ENCODE measurements around the gene KLF6. TPM values are rescaled to one million over a fixed set of nuclear protein-coding genes. Genes with fewer than 3 reads are reported as not detected.

KLF6 gene
- total and polyA plus RNA-seq, 8 donors, result 66.0 to 217 (median 112) TPM

- peak overlapping the region; percentile 42 to 73 for H3K27ac ChIP-seq
- DNase-seq, result peak in 2 of 4 donors; percentile 67 to 79
- ATAC-seq, result peak; percentile 63
- H3K36me3 ChIP-seq, result no peaks in the 10 kb centered on the region
- H3K4me1 ChIP-seq, result peaks cover 0 to 34% of the 10 kb centered on the region in 2 donors
- no peak overlapping the region for H3K4me3 ChIP-seq
- H3K9me3 ChIP-seq, result no peaks in the 10 kb centered on the region
- H3K27me3 ChIP-seq, result no peaks in the 10 kb centered on the region
- no peak for TF ChIP-seq CTCF (IDR thresholded peaks at IDR 0.05)
- intact Hi-C loops (cut with DNase I), result no loop called here
Observed at GRCh38 chr10:3749600-3749999, 35.4 kb downstream of the KLF6 start.

- Histone ChIP-seq H3K4me3 (no peak overlapping the region), H3K36me3 (no peaks in the 10 kb centered on the region), H3K27me3 (no peaks in the 10 kb centered on the region), H3K27ac (peak overlapping the region in 1 of 2 donors; percentile 73), H3K9me3 (no peaks in the 10 kb centered on the region), H3K4me1 (peaks cover 0 to 28% of the 10 kb centered on the region in 2 donors)
- ATAC-seq (no peak), DNase-seq (no peak)
- intact Hi-C loops (cut with DNase I), result no loop called here
- no peak for TF ChIP-seq CTCF (IDR thresholded peaks at IDR 0.05)
Observed at GRCh38 chr10:3749011-3749410, 36.0 kb downstream of the KLF6 start.

GRCh38 chr10:3748484-3748883 lies 36.5 kb downstream of the KLF6 start:
- no peak for DNase-seq
- H3K36me3 ChIP-seq, result no peaks in the 10 kb centered on the region
- intact Hi-C loops (cut with DNase I), result no loop called here

GRCh38 chr10:3747984-3748383 lies 37.0 kb downstream of the KLF6 start:
- intact Hi-C loops (cut with DNase I), result no loop called here
- H3K27ac ChIP-seq, result peak overlapping the region in 1 of 2 donors; percentile 14
- no peak for ATAC-seq

More at GRCh38 chr10:3748484-3748883, 36.5 kb downstream of the KLF6 start:
- no peak for ATAC-seq
- no peaks in the 10 kb centered on the region for H3K27me3 ChIP-seq
- no peak overlapping the region for H3K27ac ChIP-seq
- no peak overlapping the region for H3K4me3 ChIP-seq
- TF ChIP-seq CTCF (IDR thresholded peaks at IDR 0.05), result no peak
- peaks cover 0 to 28% of the 10 kb centered on the region in 2 donors for H3K4me1 ChIP-seq
- H3K9me3 ChIP-seq, result no peaks in the 10 kb centered on the region

More at GRCh38 chr10:3747984-3748383, 37.0 kb downstream of the KLF6 start:
- DNase-seq, result no peak
- no peaks in the 10 kb centered on the region for H3K36me3 ChIP-seq
- H3K4me3 ChIP-seq, result no peak overlapping the region
- no peak for TF ChIP-seq CTCF (IDR thresholded peaks at IDR 0.05)
- H3K9me3 ChIP-seq, result no peaks in the 10 kb centered on the region
- no peaks in the 10 kb centered on the region for H3K27me3 ChIP-seq
- peaks cover 0 to 28% of the 10 kb centered on the region in 2 donors for H3K4me1 ChIP-seq

Measured in left lung (tissue), 10 donors.